ENCODE measurements around the gene NUMA1.

DNA sequence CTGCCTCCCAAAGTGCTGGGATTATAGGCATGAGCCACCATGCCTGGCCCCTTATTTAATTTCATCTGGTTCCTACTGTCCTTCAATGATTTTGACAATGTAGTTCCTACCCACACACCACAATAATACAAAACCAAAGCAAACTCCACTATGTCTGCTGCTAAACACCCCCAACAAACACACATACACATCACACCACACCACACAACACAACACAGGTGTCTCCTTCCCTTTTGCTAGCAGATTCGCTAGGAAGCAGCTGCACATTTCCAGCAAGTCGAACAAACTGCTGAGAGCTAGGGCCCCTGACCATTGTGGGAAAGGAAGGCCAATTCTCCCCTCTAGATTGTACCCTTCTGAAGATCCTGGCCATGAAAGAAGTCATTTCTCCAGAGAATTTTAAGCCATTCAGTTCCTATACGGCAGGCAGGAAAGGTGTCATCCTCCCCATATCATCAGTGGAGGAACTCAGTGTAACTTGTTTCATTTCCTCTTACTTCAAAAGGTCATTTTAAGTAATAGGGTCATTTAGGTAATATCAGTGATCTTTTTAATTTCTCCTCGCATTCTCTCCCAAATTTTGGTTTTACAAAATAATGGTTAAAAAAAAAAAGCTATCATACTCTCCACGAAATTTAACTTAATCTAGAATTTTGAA lies 18.5 kb downstream of the NUMA1 start:
- TF ChIP-seq ZSCAN29 (IDR thresholded peaks at IDR 0.05) (no peak), ELF4 (CRISPR knock-in tag; IDR thresholded peaks at IDR 0.05) (no peak), HNRNPH1 (optimal IDR thresholded peaks at IDR 0.05; ENCODE audit: low read depth, low read length) (no peak), MEF2A (IDR thresholded peaks at IDR 0.05; ENCODE audit: control insufficient read depth, low read depth, low read length) (no peak), CBX3 (IDR thresholded peaks at IDR 0.05; ENCODE audit: borderline replicate concordance in 1 of 2, low read length in 2 of 2) (no peak), HEY1 (CRISPR knock-in tag; IDR thresholded peaks at IDR 0.05; ENCODE audit: borderline replicate concordance) (no peak), ZNF324 (CRISPR knock-in tag; IDR thresholded peaks at IDR 0.05) (no peak), TRIM24 (IDR thresholded peaks at IDR 0.05) (no peak), POLR2AphosphoS5 (IDR thresholded peaks at IDR 0.05; ENCODE audit: control insufficient read depth, insufficient read depth, low read depth, low read length) (no peak)
- TF ChIP-seq, protein P1, sequence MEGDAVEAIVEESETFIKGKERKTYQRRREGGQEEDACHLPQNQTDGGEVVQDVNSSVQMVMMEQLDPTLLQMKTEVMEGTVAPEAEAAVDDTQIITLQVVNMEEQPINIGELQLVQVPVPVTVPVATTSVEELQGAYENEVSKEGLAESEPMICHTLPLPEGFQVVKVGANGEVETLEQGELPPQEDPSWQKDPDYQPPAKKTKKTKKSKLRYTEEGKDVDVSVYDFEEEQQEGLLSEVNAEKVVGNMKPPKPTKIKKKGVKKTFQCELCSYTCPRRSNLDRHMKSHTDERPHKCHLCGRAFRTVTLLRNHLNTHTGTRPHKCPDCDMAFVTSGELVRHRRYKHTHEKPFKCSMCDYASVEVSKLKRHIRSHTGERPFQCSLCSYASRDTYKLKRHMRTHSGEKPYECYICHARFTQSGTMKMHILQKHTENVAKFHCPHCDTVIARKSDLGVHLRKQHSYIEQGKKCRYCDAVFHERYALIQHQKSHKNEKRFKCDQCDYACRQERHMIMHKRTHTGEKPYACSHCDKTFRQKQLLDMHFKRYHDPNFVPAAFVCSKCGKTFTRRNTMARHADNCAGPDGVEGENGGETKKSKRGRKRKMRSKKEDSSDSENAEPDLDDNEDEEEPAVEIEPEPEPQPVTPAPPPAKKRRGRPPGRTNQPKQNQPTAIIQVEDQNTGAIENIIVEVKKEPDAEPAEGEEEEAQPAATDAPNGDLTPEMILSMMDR (IDR thresholded peaks at IDR 0.05 in 2 of 3, conservative IDR thresholded peaks at IDR 0.05 in 1 of 3; ENCODE audit: insufficient read depth in 2 of 3, low read depth in 1 of 3, low read length in 3 of 3): no peak
- TF ChIP-seq, protein P2, sequence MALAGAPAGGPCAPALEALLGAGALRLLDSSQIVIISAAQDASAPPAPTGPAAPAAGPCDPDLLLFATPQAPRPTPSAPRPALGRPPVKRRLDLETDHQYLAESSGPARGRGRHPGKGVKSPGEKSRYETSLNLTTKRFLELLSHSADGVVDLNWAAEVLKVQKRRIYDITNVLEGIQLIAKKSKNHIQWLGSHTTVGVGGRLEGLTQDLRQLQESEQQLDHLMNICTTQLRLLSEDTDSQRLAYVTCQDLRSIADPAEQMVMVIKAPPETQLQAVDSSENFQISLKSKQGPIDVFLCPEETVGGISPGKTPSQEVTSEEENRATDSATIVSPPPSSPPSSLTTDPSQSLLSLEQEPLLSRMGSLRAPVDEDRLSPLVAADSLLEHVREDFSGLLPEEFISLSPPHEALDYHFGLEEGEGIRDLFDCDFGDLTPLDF (CRISPR knock-in tag; IDR thresholded peaks at IDR 0.05): no peak

All from K562 (cell line).